IPS-NIHi11 (cell line): Measurements from ENCODE around the gene ZNF415.
"Not testable (repeated sequence)": the region's sequence is repeated elsewhere in the genome, so short reads cannot be mapped to it uniquely, and the experiment has no call there.

Source experiments
- DNase-seq: peaks from one replicate; pipeline ENCODE4 v3.0.0; 2012; ENCODE audit warnings: mixed read lengths, low spot score

The ZNF415 gene

GRCh38 chr19:53132141-53132991 lies at the start of gene ZNF415:
TSS of gene ZNF415 (minus strand) at chr19:53132910. CDS start at chr19:53122676, 10,234 bp downstream.
- DNase-seq, result peak; percentile 94

- no peak for DNase-seq
Measured at GRCh38 chr19:53182202-53182601, 49.5 kb upstream of the ZNF415 start.

- DNase-seq, result no peak
Measured at GRCh38 chr19:53177986-53178385, 45.3 kb upstream of the ZNF415 start.

- no peak for DNase-seq
Measured at GRCh38 chr19:53172889-53173288, 40.2 kb upstream of the ZNF415 start.

- no peak for DNase-seq
Measured at GRCh38 chr19:53165691-53166091, 33.0 kb upstream of the ZNF415 start.

GRCh38 chr19:53161123-53161522 lies 28.4 kb upstream of the ZNF415 start:
- no peak for DNase-seq

- DNase-seq, result no peak
Measured at GRCh38 chr19:53160350-53160749, 27.6 kb upstream of the ZNF415 start.

- DNase-seq, result peak; percentile 19
Measured at GRCh38 chr19:53158119-53158656, 25.5 kb upstream of the ZNF415 start.

- DNase-seq, result no peak
Measured at GRCh38 chr19:53157626-53158025, 24.9 kb upstream of the ZNF415 start.

- no peak for DNase-seq
Measured at GRCh38 chr19:53156850-53157249, 24.1 kb upstream of the ZNF415 start.

GRCh38 chr19:53147645-53148044 lies 14.9 kb upstream of the ZNF415 start:
- DNase-seq, result no peak

GRCh38 chr19:53140351-53140750 lies 7.6 kb upstream of the ZNF415 start:
- no peak for DNase-seq

- DNase-seq, result no peak
Measured at GRCh38 chr19:53136432-53136831, 3.7 kb upstream of the ZNF415 start.

- no peak for DNase-seq
Measured at GRCh38 chr19:53131727-53132126, 983 bp downstream of the ZNF415 start.

GRCh38 chr19:53131085-53131590 lies 1.6 kb downstream of the ZNF415 start:
- DNase-seq, result no peak

GRCh38 chr19:53130506-53130905 lies 2.2 kb downstream of the ZNF415 start:
- DNase-seq, result no peak

- DNase-seq, result not testable (repeated sequence)
Measured at GRCh38 chr19:53126733-53127526, 5.8 kb downstream of the ZNF415 start.

GRCh38 chr19:53123400-53123799 lies 9.3 kb downstream of the ZNF415 start:
- no peak for DNase-seq

- DNase-seq, result no peak
Measured at GRCh38 chr19:53112286-53112685, 20.4 kb downstream of the ZNF415 start.

GRCh38 chr19:53109527-53109926 lies 23.2 kb downstream of the ZNF415 start:
- no peak for DNase-seq

GRCh38 chr19:53103234-53104203 lies 29.2 kb downstream of the ZNF415 start, which contains the start of gene ZNF160:
TSS of gene ZNF160 (minus strand) at chr19:53103422. CDS start at chr19:53086276, 17,146 bp downstream.
- DNase-seq, result peak; percentile 99
